ENCODE data around the gene PDE6G. TPM values are rescaled to one million over a fixed set of nuclear protein-coding genes. Genes with fewer than 3 reads are reported as not detected.
A peak's percentile ranks its signal among the peaks of the same experiment; 100 is the strongest.

The PDE6G gene
- total RNA-seq, 2 donors from 2014 or later, result not detected

DNA sequence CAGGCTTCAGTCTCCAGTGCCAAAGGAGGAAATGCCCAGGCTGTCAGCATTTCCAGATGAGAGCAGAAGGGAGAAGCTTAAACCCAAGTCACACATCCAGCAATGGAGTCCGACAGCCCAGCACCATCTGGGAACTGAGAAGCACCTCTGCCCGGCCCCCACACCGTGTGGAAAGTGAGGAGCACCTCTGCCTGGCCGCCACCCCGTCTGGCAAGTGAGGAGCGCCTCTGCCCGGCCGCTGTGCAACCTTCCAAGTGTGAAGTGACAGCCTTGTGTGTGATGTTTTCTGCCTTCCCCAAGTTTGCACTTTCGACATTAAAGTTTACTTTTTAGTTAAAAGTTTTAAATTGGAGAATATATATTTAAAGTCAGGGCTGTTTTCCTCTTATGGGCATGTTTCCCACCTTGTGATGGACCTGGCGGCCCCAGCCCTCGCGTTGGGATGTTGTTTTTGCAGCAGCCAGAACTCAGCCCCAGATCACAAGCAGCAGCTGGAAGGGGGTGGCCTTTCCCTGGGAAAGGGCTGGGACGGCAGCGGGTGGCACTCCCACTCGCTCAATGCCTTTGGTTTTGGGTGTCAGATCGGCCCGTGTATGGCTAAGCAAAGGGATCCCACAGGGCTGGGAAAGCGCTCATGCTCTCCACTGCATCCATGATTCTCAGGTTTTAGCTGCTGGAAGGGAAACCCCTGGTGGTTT lies 17.4 kb upstream of the PDE6G start:
- Histone ChIP-seq H3K36me3 (peaks cover 5% of the 10 kb centered on the region), H3K4me3 (no peak overlapping the region), H3K27me3 (no peaks in the 10 kb centered on the region), H3K9ac (ENCODE audit: low read depth in 2 of 2, low read length in 2 of 2) (no peak overlapping the region), H3K9me3 (no peaks in the 10 kb centered on the region), H3K27ac (no peak overlapping the region), H3K4me1 (no peaks in the 10 kb centered on the region)
- DNase-seq, result no peak
- intact Hi-C loops (cut with DNase I), result no loop called here
- TF ChIP-seq, protein P1, sequence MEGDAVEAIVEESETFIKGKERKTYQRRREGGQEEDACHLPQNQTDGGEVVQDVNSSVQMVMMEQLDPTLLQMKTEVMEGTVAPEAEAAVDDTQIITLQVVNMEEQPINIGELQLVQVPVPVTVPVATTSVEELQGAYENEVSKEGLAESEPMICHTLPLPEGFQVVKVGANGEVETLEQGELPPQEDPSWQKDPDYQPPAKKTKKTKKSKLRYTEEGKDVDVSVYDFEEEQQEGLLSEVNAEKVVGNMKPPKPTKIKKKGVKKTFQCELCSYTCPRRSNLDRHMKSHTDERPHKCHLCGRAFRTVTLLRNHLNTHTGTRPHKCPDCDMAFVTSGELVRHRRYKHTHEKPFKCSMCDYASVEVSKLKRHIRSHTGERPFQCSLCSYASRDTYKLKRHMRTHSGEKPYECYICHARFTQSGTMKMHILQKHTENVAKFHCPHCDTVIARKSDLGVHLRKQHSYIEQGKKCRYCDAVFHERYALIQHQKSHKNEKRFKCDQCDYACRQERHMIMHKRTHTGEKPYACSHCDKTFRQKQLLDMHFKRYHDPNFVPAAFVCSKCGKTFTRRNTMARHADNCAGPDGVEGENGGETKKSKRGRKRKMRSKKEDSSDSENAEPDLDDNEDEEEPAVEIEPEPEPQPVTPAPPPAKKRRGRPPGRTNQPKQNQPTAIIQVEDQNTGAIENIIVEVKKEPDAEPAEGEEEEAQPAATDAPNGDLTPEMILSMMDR (IDR thresholded peaks at IDR 0.05), result no peak

DNA sequence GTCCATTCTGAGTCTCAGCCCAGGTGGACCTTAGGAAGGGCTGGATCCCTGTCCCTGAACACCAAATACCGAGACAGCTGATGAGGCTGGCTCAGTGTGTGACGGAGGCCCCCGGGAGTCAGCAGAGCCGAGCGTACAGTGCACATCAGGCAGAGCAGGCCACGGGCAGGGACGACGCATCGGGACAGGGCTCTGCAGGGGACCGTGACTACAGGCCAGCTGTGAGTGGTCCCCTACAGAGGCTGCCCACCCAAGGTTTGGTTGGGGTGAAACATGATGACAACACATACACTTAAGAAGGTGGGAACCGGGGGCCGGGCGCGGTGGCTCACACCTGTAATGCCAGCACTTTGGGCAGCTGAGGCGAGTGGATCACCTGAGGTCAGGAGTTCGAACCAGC lies 16.6 kb upstream of the PDE6G start:
- Histone ChIP-seq H3K36me3 (peaks cover 5% of the 10 kb centered on the region), H3K4me3 (no peak overlapping the region), H3K9me3 (no peaks in the 10 kb centered on the region), H3K27ac (no peak overlapping the region), H3K4me1 (peaks cover 5% of the 10 kb centered on the region), H3K27me3 (no peaks in the 10 kb centered on the region), H3K9ac (ENCODE audit: low read depth in 2 of 2, low read length in 2 of 2) (no peak overlapping the region)
- TF ChIP-seq, protein P1 (IDR thresholded peaks at IDR 0.05), result no peak
- intact Hi-C loops (cut with DNase I), result no loop called here
- no peak for DNase-seq

DNA sequence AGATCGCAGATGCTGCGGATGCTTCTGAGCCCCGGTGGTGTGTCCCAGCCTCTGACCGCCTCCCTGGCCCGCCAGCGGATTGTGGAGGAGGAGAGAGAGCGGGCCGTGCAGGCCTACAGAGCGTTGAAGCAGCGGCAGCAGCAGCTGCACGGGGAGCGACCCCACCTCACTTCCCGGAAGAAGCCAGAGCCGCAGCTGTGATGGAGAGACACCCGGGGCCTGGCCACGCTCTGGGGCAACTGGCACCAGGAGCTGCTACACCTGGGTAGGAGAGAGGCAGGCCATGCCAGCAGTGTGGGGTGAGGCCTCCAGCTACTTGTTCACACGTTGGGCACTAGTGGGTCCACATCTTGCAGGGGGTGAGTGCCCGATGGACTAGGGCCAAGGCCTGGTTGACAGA lies 16.2 kb upstream of the PDE6G start:
- TF ChIP-seq, protein P1 (IDR thresholded peaks at IDR 0.05), result no peak
- no peak for DNase-seq
- H3K9me3 ChIP-seq, result no peaks in the 10 kb centered on the region
- H3K27me3 ChIP-seq, result no peaks in the 10 kb centered on the region
- peaks cover 5% of the 10 kb centered on the region for H3K36me3 ChIP-seq
- H3K4me1 ChIP-seq, result peaks cover 9% of the 10 kb centered on the region
- no peak overlapping the region for H3K4me3 ChIP-seq
- H3K27ac ChIP-seq, result no peak overlapping the region
- no peak overlapping the region for H3K9ac ChIP-seq (ENCODE audit: low read depth in 2 of 2, low read length in 2 of 2)
- intact Hi-C loops (cut with DNase I), result no loop called here

DNA sequence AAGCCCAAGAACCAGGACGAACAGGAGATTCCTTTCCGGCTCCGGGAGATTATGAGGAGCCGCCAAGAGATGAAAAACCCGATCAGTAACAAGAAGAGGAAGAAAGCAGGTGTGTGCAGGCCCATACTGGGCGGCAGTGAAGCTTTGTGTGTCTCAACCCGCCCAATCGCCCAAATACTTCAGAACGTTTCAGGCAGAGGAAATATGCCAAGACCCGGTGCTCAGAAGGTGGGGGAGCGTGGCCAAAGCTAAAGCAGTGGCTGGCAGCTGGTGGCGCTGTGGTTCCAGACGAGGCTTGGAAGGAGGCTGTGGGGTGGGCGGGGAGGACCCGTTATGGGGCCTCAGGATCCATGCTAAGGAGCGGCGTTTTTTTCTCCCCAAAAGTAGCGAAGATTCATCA lies 11.4 kb upstream of the PDE6G start:
- Histone ChIP-seq H3K27me3 (no peaks in the 10 kb centered on the region), H3K36me3 (peaks cover 5% of the 10 kb centered on the region), H3K9ac (ENCODE audit: low read depth in 2 of 2, low read length in 2 of 2) (no peak overlapping the region), H3K27ac (no peak overlapping the region), H3K4me1 (peaks cover 16% of the 10 kb centered on the region), H3K9me3 (no peaks in the 10 kb centered on the region), H3K4me3 (no peak overlapping the region)
- TF ChIP-seq, protein P1 (IDR thresholded peaks at IDR 0.05), result no peak
- DNase-seq, result no peak
- intact Hi-C loops (cut with DNase I), result no loop called here

DNA sequence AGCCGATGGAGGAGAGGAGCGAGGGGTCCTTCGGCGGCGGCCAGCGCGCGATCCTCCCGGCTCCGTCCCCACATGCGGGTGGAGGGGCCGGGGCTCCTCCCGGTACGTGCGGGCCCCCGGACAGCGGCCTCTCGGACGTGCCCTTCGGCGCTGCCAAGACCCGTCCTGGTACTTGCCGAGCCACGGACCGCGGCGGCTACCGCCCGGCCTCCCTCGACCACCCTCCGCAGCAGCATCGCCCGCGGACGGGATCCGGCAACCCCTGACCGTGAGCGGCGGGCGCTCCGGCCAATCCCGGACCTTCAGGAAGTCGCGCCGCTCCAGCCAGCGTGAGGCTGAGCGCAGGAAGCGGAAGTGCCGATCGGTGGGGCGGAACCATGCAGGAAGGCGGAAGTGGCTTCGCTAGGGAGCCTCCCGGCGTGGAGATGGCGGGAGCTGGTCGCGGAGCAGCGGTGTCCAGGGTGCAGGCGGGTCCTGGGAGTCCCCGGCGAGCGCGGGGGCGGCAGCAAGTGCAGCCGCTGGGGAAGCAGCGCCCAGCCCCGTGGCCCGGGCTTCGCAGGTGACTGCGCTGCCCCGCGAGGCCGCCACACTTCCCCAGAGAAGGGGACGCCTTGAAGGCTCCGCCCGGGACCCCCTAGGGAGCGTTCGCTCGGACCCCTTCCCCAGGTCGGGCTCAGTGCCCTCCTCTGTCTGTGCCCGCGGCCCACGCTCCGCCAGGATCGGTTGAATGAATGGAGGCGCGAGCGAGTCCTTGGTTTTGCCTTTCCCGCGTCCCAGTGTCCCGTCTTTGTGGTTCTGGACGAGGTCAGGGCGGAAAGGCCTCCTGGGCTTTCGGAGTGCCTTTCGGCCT lies 10.2 kb upstream of the PDE6G start, which contains the start of the genes CCDC137 and OXLD1:
Gene CCDC137 (plus strand): TSS at position 396 of the 850 bp plus-strand sequence. CDS start 30 bp downstream, at position 426.
Gene OXLD1 (minus strand): TSS at position 264 of the 850 bp plus-strand sequence. CDS start 28 bp downstream, at position 236.
- no peaks in the 10 kb centered on the region for H3K9me3 ChIP-seq
- no peaks in the 10 kb centered on the region for H3K27me3 ChIP-seq
- H3K4me3 ChIP-seq, result peak within 1 kb of the TSS; percentile 97
- peak within 1 kb of the TSS; percentile 91 to 95 for H3K9ac ChIP-seq (ENCODE audit: low read depth in 2 of 2, low read length in 2 of 2)
- DNase-seq, result peak; percentile 97
- intact Hi-C loops (cut with DNase I), result no loop called here
- H3K36me3 ChIP-seq, result no peaks in the 10 kb centered on the region
- H3K4me1 ChIP-seq, result peaks cover 16% of the 10 kb centered on the region
- TF ChIP-seq, protein P1 (IDR thresholded peaks at IDR 0.05), result no peak
- peak within 1 kb of the TSS; percentile 76 for H3K27ac ChIP-seq
